NCI-H1048 (cell line): ENCODE data around the gene C16orf74.

Experiments
- DNase-seq: peaks from one replicate; lab custom pipeline; 2025; lab: John Stamatoyannopoulos, UW

C16orf74 gene

DNA sequence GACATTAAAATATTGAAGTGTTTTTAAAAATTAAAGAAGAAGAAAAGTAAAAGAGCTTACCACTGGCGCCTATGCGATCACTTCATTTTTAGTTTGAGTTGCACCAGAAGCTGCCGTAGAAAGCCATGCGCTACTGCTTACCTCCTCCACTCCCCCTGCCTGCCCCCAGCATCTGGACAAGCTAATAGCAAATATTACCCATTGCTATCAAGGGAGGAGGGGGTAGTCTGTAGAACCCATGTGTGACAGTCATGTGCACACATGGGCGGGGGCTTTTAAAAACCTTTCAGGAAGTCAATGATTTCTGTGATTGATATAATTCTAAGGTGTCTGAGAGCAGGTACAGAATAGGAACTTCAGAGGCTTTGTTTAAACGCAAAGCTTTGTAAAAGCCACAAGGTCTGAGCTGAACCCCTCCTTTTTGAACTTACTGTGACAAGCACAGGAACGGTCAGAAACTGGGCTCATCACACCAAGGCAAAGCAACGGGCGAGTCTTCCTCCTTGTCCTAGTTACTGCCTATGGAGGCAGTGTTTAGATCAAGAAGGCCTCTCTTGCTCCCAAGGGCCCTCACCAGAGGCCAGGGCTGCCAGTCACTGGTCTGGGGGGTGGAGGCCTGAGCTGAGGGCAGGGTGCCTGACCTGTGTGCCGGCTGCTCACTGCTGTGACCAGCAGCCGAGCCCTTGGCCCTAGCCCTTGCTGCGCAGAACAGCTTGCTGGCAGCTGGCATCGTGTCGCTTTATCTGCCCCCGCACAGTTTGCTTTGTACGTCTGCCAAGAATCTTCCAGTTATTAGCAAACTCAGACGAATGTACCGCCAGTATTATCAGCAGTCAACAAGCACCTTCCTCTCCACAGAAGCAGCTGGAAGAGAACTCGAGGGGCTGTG, 77.1 kb downstream of the C16orf74 start:
- DNase-seq, result no peak

DNA sequence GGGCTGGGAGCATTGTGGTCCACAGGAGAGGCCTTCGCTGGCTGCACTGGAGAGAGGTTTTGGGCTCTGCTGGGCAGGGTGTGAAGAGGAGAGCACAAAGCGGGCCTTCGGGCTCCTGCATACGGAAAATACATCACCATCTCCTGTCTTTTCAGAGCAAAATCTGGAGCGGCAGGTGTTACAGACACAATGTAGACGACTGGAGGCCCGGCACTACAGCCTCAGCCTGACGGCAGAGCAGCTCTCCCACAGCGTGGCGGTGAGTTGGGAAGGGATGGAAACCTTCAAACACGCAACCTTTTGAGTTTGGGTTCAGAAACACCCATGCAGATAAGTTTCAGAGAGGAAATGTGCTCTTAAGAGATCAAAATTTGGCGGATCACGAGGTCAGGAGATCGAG, 80.1 kb downstream of the C16orf74 start:
- no peak for DNase-seq

DNA sequence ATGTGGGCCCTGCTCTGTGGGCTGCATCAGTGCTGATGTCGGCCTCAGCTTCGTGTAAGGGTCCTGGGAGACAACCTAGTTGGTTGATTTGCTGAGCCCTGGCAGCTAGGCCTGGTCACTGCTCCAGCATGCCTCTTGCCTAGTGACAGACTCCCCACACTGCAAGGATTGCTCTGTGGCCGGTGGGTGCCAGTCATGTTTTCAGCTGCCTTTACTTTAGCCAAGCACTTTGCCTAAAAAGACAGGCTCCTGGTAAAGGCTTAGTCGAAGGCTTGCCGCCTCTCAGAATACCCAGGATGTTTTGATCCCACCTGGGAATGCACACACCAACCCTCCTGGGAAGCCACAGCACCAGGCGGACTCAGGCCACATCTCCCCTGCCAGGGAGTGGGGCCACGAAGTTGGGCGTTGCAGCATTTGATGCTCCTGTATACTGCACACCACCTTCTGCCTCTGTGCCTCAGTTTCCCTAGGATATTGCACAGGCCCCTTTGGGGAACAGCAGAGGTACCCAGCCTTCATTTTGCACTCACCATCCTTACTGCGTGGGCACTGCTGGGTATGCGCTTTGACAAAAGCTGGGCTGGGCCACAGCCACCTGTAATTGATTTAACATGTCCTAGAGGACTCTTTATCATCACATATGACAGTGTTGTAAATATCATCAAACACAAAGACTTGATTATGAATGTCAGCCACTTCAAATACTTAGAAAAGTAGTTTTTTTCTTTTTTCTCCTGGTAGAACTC, 82.0 kb downstream of the C16orf74 start:
- no peak for DNase-seq

DNA sequence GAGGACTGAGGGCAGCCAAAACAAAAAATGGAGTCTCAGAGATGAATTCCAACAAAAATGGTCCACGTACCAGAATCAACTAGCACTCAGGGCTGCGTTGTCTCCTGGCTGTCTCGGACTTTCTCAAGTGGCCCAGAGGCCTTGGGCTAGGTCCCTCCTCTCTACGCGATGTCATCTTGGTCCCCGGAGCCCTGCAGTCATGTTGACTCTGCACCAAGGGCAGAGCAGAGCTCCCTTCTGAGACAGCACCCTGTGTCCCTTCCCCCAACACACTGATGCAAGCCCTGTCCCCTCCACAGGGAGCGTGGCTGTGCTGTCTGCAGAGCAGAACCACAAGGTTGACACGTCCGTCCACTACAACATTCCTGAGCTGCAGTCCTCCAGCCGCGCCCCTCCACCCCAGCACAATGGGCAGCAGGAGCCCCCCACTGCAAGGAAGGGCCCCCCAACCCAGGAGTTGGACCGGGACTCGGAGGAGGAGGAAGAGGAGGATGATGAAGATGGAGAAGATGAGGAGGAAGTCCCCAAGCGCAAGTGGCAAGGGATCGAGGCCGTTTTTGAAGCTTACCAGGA, 83.0 kb downstream of the C16orf74 start:
- DNase-seq, result no peak

DNA sequence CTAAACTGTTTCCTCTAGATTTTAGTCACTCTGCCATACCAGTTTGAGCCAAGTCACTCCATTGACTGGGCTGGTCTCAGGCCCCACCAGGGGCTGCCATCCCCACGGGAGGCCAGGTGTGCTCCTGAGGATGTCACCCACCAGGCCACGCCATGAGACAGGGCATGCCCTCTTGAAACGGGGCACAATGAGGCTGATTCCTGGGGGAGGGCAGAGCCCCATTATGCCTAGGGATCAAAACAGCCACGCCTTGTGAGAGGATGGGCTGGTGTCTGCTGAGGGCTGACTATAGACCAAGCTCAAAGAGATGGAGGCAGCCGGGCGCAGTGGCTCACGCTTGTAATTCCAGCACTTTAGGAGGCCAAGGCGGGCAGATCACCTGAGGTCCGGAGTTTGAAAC, 83.6 kb downstream of the C16orf74 start:
- no peak for DNase-seq

DNA sequence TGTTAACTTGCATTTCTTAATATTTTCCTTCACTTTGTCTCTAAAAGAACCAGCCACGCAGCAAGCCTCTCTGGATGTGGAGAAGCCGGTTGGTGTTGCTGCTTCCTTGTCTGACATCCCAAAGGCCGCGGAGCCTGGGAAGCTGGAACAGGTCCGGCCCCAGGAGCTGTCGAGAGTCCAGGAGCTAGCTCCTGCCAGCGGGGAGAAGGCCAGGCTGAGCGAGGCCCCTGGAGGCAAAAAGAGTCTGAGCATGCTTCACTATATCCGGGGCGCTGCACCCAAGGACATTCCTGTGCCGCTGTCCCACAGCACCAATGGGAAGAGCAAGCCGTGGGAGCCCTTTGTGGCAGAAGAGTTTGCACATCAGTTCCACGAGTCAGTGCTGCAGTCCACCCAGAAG, 85.0 kb downstream of the C16orf74 start:
- no peak for DNase-seq

DNA sequence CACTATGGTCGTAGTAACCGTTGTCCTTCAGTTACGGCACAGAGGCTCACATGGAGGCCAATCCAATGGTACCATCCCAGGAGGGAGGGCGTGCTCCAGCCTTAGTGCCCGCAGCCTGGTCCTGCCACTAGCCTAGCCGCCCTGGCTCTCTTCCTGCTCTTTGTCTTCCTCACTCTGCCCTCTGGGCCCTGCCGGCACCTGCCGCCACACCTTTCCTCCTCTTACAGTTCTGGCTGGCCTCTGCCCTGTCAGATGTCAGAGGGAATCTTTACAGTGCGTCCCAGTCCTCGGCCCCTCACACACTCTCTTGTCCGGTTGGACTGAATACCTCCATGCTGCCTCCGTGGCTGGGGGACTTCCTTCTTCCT, 85.5 kb downstream of the C16orf74 start:
- no peak for DNase-seq

DNA sequence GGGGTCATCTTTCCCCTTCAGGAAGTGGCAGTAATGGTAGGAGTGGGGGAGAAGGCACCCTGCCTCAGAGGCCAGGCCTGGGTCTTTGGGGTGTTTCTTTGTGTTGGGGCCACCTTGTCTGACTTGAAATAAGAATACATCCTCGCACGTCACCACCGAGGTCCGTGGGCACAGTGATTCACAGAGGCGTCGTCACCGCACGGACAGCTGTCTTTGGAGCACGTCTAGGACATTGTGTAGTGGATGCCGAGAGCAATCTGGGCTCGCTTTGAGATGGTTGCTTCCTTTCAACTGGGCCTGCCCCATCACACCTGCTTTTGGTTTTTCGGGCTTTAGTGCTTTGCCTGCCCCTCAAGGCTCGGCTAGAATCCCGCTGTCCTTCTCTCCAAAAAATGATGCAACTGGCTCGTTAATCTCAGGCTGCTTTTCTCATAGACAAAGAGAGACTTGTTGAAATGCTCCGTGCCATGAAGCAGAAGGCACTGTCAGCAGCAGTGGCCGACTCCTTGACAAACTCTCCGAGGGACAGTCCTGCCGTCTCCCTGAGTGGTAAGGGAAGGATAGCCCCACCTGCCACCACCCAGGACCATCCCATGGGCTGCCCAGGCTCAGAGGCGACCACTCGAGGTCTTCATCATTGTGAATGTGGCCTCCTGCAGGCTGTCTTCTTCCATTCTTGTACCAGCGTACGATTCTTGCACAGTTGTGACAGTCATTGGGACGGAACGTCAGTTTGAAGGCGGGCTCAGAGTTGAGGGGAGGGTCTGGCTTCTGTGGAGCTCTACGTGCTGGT, 86.1 kb downstream of the C16orf74 start:
- DNase-seq, result no peak

DNA sequence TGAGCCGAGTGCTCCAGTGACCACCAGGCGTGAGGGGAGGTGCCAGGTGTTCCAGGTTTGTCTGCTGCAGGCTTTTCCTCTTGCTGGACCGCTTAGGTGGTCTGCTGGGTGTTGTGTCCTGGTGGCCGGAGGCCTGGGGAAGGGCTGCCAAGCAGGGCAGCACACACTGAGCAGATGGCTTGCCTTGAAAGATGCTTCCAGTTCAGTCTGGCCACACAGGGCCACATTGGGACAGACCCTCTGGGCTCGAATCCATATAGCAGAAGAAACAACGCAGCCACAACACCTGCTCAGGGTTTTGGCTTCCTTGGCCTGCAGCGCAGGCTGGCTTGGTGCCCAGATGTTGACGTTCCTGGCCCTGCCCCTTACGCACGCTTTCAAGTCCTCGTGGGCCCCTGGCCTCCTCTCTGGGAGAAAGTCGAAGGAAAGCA, 87.0 kb downstream of the C16orf74 start:
- no peak for DNase-seq

DNA sequence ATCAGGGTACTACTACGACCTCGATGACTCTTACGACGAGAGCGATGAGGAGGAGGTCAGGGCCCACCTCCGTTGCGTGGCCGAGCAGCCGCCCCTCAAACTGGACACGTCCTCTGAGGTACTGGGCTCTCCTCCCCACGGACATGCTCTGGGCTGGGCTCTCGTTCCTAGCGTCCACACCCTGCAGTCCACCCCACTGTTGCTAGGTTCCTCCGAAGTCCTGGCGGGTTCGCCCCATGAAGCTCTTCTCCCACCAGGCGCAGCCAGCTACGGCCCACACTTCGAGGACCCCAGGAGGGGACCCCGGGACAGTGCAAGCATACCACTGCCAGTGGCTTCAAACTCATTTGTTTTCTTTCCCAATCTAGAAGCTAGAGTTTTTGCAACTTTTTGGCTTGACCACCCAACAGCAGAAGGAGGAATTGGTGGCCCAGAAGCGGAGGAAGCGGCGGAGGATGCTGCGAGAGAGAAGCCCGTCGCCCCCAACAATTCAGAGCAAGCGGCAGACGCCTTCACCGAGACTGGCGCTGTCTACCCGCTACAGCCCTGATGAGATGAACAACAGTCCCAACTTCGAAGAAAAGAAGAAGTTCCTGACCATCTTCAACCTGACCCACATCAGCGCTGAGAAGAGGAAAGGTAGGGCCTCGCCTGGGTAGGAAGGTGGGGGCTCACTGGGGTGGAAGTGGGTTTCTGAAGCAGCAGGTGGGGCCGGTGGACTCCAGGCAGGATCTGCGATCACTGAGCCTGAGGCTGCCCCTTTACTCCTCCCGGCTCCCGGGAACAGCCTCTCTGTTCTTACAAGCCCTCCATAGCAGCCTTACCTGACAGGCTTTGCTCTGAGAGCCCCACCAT, 87.7 kb downstream of the C16orf74 start:
- no peak for DNase-seq

DNA sequence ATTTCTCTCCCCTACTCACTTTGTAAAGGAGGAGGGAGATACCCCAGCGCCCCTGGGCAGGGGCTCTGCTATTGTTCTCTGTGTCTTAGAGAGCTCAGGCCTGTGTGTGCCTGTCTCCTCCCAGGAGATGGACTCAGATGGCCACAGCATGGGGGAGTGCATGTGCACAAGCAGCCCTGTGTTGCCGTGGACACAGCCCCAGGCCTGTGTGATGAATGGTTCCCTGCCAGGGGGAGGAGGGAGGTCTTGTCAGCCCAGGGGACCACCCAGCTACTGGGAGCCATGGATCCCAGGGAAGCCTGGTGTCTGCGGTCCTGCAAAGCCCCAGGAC, 88.4 kb downstream of the C16orf74 start:
- no peak for DNase-seq

DNA sequence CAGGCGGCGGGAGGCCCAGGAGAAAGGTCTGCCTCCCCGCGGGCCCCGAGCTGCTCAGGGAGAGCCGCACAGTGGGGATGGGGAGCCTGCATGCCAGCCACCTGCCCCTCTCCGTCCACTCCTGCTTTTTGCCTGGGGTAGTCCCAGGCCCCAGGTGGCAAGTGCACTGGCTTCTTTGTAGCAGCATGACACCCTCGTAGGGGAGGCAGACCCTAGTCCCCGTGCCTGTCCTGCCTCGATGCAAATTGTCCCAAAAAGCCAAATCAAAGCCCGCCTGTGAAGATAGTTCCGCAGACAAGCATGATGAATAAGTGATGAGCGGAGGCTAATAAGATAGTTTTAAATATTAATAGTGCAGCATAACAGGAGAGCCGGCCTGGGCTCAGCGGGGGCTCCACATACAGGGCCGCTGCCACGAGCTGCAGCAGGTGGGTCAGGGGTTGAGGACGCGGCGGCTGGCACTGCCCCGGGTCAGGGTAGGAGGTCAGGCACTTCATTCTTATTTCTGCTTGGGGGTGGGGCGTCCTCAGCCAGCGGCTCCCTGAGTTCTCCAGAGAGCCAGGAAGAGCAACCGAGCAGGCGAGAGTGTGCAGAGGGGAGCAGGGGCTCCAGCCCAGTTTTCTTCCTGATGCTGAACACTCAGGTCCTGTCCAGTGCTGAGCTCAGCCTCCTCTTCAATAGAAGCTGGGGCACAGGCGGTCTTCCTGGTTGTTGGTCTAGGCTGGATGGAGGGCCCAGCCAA, 89.0 kb downstream of the C16orf74 start:
- no peak for DNase-seq

DNA sequence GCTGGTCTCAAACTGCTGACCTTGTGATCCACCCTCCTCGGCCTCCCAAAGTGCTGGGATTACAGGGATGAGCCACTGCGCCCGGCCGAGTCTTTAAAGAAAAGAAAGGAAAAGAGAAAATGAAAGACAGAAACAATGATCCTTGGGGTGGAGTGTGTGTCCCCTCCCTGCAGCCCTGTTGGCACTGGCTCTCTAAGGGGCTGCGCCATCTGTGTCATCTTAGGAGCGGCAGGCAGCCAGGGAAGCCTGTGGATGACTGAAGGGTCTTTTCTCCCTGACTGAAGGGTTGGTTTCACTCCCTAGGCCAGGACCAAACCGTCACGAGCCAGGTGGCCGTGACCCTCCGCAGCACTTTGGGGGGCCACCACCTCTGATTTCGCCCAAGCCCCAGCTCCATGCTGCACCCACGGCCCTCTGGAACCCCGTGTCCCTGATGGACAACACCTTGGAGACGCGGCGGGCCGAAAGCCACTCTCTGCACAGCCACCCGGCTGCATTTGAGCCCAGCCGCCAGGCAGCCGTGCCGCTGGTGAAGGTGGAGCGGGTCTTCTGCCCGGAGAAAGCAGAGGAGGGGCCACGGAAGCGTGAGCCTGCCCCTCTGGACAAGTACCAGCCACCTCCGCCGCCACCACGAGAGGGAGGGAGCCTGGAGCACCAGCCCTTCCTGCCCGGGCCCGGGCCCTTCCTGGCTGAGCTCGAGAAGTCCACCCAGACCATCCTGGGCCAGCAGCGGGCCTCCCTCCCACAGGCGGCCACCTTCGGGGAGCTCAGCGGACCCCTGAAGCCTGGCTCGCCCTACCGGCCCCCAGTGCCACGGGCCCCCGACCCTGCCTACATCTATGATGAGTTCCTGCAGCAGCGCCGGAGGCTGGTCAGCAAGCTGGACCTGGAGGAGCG, 89.8 kb downstream of the C16orf74 start:
- no peak for DNase-seq

DNA sequence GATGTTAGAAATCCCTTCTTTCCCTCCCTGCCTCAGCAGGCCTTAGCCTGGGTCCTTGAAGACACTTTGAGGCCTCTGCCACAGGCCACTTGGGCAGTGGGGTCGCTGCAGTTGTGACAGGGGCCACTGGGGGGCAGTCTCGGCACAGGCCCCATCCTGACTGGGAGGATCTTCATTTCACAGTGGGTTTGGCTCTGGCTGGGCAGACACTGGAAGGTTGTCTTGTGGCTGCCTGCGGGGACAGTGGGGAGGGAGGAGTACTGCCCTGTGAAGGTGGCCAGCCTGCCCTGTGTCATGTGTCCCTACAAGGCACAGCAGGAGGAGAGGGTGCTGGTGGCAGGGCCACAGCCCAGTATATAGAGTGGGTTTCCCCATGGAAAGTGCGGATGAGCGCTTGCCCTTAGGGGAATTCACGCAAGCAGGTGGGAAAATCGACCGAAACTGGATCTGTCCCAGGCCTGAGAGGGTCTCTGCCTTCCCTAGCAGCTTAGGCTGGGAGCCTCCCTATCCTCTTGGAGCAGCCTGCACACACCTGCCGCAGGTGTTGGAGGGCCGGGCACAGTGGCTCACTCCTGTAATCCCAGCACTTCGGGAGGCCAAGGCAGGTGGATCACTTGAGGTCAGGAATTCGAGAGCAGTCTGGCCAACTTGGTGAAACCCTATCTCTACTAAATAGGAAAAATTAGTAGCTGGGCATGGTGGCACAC, 90.9 kb downstream of the C16orf74 start:
- no peak for DNase-seq

DNA sequence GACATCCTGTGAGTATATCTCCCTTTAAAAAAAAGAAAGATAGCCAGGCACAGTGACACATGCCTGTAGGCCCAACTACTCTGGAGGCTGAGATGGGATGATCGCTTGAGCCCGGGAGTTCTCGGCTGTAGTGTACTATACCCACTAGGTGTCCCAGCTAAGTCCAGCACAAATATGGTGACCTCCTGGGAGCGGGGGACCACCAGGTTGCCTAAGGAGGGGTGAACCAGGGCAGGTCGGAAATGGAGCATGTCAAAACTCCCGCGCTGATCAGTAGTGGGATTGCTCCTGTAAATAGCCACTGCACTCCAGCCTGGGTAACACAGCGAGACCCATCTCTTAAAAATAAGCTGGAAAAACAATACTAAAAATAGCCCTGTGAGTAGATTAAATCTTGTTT, 91.6 kb downstream of the C16orf74 start:
- DNase-seq, result no peak

DNA sequence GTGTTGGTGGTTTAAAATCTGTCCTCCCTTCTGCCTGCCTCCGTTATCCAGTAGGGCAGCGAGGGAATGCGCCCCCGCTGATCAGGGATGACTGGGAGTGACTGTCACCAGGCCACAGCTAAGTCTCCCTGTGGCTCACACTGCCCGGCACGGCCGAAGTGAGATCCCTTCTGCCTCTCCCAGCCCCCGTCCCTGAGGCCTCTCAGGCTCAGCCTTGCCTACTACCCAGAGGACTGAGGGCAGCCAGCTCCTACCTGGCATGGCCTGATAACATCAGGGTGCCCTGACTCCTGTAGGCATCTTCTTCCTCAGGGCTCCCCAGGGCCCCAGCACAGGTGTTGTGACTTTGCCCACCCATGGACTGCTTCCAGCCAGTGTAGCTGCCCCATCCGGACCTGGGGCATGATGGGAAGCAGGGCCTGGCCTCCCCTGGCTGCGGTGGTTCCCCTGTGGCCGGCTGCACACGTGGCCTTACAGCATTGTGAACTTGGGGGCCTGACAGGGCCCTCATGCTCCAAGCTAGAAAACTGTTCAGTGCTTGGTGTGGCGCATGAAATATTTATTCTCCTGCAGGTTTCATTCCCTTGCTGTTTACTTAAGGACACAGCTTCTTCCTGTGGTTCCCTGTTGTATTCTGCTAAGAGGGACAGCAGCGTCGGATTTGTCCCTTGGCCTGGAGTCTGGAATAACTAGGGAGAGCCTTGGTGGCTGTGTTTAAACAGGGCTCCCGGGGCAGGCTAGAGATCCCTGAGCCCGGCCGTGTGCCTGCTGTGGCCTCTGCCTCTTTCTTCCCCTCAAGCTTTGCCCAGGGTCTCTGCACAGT, 92.2 kb downstream of the C16orf74 start:
- DNase-seq, result no peak

DNA sequence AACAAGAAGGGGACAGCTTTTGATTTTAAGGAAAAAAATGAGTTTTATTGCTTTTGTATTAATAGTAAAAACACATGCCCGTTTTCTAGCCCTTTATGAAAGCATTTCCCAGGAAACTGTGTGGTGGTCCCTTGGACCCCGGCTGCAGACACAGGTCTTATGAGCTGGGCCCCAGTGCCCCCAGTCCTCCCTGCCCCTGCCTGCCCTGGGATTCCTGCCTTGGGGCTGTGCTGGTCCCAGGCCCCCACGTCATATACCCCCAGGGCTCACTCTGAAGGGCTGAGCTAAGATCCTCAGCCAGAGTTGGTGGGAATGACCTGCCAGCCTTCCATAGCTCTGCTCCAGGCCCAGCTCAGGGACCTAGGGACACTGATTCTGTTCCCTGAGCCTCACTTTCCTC, 92.9 kb downstream of the C16orf74 start:
- no peak for DNase-seq
